GM21360 (cell line): ENCODE data around the gene CRABP1.

Experiments
- ATAC-seq: cut with Tn5 transposase; IDR thresholded peaks from one replicate; pipeline ENCODE4 v1.9.1; 2021; ENCODE audit warnings: mild to moderate bottlenecking, moderate library complexity; ENCODE audit not compliant: unreplicated experiment

The CRABP1 gene

DNA sequence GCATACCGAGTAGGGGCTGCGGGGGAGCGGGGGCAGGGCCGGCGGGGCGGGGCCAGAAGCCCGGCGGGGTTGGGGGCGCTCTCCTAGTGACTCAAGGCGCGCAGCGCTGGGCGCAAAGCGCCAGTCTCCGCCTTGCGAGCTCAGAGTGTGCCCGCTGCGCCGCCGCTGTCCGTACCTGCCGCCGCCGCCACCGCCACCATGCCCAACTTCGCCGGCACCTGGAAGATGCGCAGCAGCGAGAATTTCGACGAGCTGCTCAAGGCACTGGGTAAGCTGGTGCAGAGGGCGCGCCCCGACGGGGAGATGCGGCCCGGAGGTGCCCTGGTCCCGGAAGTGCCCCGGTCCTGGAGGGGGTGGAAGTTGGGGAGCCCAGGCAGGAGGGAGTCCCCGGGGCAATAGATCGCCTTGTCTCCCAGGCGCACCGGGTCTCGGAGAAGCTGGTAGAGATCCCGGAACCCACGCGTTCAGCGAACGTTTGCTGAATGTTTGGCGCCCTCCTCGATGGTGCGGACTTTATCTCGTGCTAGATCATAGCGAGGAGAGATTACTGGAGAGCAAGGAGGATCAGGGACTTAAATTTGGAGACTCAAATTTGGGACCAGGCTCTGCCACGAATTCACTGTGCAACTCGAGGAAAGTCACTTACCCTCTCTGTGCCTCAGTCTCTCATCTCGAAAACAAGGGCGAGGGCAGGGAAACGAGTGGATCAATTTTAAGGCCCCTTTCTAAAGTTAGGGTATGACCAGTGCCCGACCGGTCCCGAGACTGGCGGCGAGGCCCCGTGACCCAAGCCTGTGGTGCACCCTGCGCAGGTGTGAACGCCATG, at the start of gene CRABP1:
Gene CRABP1 (plus strand): TSS at position 123 of the 826 bp plus-strand sequence. CDS start 76 bp downstream, at position 199.
- no peak for ATAC-seq

DNA sequence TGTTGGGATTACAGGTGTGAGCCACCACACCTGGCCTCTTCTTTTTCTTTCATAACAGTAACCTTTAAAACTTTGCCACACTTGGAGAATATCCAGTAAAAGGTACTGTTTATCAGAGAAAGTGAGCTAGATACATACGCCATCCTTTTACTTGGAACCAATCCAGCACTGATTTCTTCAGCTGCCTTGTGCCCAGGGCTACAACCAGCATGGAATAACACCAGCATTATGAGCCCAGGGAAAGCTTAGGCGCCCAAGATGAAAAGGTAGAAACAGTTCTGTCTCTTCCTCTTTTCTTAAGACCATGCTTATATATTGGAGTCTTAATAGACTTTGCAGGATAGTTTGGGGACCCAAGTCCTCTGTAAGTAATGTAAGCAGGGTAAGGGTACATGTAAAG, 49.1 kb upstream of the CRABP1 start:
- ATAC-seq, result no peak

GRCh38 chr15:78291698-78292097, 48.5 kb upstream of the CRABP1 start:
- no peak for ATAC-seq

DNA sequence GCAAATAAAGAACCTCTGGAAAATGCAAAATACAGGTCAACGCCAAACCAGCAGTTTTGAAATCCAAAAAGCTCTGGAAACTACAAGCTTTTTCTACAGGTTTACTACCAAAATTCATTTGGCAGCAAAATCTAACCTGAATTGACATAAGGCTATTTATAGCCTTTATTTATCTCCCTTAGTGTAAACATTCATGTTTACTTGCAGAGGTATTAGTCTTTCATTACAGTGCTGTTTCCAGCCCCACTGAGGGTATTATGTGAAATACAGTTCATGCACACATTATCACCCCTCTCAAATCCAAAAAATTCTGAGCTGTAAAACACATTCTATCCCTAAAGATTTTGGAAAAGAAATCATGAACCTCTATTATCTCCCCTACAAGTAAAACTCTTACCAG, 47.9 kb upstream of the CRABP1 start:
- ATAC-seq, result no peak

DNA sequence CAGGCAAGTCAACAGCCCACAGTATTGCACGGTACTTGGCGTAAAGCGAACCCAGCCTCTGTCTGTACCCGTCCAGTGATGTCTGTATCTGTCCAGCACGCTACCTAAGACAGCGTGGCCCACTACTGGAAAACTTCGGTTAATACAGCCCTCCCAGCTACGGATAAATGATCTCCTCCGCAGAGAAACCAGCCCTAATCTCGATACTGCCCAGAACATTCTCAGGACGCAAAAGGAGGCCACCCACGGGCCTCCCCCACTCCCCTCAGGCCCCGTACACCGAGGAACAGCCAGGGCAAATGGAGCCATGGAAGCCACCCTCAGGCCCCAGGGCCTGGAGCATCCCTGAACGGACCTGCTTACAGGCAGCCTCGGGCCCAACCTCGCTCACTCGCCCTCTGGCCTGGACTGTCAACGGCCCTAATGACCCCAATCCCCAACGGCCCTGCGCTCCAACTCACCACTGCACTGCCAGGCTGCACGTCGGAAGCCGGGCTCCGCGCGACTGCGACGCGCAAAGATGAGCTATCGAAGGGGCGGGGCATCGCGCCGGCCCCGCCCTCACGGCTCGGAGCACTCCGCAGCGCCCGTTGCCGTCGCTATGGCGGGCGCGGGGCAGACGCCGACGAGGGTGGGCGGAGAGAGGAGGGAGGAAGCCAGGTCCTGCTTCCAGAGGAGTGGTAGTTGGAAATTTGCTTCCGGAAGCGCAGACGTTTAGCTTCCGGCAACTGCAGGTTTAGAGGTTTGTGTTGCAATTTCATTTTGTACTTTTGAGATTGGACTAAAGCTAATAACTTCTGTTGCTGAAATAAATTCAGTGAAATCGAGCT, 40.8 kb upstream of the CRABP1 start, which contains the start of gene SKIC8:
Gene SKIC8 (minus strand): TSS at position 509 of the 830 bp plus-strand sequence. CDS start 3,923 bp downstream, outside the sequence.
- peak; percentile 73 for ATAC-seq

DNA sequence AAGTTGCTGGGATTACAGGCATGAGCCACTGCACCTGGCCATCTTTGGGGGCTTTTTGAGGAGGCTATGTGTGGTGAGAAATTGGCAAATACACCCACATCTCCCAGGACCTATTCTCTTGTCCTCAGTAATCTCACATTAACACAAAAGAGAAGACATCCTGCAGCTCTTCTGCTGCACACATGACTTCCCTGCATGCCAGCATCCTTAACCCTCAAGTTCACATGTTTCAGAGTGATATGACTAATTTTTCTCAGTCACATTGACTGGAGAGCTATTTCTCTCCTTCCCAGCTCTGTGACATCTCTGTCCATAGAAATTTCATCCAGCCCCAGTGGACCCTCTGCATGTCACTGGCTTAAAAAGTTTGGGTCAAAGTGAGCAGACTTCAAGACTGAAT, 38.8 kb upstream of the CRABP1 start:
- no peak for ATAC-seq

- ATAC-seq, result no peak
These were observed 38.3 kb upstream of the CRABP1 start for GRCh38 chr15:78301828-78302227.

DNA sequence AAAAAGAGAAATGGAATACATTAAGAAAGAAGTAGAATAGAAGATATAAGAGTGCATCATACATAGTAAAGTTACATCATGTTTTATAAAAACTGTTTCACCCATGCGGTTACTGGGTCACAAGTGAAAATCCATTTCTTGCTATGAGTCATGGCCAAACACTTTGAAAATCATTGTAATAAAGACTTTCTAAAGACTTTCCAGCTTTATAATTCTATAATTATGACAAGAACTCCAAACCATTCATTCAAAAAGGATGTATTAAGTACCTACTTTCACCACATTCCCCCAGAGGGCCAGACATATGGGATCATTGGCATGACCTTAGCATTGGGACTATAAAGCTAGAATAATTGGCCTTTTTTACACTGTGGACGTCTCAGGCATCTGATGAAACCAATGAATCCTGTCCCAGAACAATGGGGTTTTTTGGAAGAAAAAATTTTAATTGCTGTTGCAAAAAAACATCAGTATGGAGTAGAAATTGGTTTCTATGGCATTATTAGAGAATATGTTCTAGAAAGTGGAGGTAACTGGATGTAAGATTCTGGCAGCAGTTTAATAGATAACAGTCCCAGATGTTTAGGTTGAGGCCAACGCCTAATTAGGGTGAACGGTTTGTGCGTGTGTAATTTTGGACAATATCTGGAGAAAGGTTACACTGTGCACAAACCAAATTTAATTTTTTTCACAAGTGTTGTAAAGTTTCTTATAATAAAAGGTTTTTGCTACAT, 37.4 kb upstream of the CRABP1 start:
- no peak for ATAC-seq

DNA sequence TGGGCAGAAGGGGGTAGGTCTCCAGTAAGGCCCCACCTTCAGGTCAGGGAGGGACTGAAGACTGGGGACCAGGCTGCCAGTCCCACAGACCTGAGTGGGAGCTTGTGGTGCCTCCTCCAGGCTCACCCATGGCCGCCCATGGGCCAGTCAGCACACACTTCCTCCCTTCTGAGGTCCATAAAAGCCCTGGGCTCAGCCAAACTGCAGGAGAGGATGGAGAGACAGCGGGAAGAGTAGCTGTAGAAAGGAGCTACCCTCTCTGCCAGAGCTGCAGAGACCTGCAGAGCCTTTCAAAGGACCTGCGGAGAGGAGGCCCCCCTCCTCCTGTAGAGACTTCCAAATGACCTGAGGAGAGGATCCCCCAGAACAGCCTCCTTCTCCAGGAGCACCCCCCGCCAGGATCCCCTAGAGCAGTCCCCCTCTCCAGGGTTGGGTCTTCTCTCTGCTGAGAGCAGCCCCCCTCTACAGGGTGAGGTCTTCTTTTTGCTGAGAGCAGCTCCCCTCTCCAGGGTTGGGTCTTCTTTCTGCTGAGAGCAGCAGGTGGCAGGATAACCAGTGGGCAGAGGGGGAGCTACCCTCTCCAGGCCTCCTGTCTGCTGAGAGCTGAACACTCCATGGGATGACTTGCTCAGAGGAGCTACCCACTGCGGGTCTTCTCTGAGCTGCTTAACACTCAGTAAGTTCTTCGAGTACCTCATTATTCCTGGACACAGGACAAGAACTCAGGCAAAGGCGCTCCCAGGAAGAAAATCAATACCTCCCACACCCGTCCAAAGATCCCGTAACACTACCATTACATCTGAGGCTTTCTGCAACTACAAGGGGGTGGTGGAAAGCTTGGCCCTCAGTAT, 35.7 kb upstream of the CRABP1 start:
- ATAC-seq, result no peak

DNA sequence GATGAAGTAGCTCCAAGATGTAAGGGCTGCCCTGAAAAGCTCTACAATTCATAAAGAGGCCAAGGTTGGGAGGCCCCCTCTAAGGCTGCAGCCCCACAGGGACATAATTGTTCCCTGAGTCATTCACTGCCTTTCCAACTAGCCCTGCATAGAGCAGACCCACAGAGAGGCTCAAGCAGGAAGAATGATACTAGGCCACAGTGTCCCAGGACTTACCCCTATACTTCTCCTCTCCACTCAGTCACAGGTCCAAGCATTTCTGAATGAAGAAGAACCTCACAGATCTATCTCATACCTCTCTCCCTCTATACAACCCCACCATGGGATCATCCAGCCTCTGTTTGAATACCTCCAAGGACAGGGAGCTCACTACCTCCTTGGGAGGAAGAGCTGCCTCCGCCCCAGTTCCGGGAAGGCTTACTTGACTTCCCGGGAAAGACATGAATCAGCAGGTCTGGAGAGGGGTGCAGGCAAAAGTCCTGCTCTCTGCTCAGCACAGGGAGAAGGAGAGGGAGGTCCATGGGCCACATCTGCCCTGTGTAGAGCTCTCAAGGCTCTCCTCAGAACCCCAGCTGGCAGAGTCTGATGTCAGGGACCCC, 33.9 kb upstream of the CRABP1 start:
- no peak for ATAC-seq

- ATAC-seq, result no peak
These were observed 32.2 kb upstream of the CRABP1 start for GRCh38 chr15:78307976-78308375.

- ATAC-seq, result no peak
These were observed 31.6 kb upstream of the CRABP1 start for GRCh38 chr15:78308422-78309032.

- ATAC-seq, result no peak
These were observed 28.9 kb upstream of the CRABP1 start for GRCh38 chr15:78311292-78311691.

- ATAC-seq, result no peak
These were observed 27.6 kb upstream of the CRABP1 start for GRCh38 chr15:78312536-78312935.

GRCh38 chr15:78312957-78313356, 27.2 kb upstream of the CRABP1 start:
- no peak for ATAC-seq

DNA sequence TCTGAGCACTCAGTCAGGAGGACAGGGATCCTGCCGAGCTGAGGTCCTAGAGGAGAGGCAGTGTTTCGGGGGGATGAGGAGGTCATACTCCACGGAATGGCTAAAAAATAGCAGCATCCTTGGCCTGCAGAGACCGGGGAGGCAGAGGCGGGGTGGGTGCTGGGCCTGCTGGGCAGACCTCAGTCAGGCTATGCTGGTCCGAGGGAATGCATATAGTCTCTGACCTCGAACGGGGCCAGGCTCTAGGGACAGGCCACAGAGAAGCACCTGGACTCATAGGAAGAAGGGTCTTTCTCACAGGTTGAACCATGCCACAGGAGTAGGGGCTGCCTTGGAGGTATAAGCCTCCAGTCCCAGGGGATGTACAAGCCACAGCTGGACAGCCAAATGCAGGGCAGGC, 26.8 kb upstream of the CRABP1 start:
- no peak for ATAC-seq

- no peak for ATAC-seq
These were observed 26.0 kb upstream of the CRABP1 start for GRCh38 chr15:78314181-78314581.

GRCh38 chr15:78315686-78316282, 24.4 kb upstream of the CRABP1 start:
- no peak for ATAC-seq
